Thyroid gland (tissue), 4 donors: Measurements from ENCODE around the gene SLC2A5.

Source experiments
- CTCF ChIP-seq, 6 experiments: fragments of 200-600 bp in 3 of 6; fragments of 450-650 bp in 3 of 6; sonication (generic) in 3 of 6; IDR thresholded peaks; one replicate each; pipeline ENCODE4 v1.5.1; 2016 to 2019; ENCODE audit warnings: antibody characterized with exemption in 6 of 6, mild to moderate bottlenecking in 2 of 6, inconsistent platforms in 1 of 6, moderate library complexity in 1 of 6
- POLR2A ChIP-seq, 2 donors: fragments of 450-650 bp; IDR thresholded peaks; one replicate each; pipeline ENCODE4 v1.6.1; 2017; ENCODE audit warnings: antibody characterized with exemption in 2 of 2, mild to moderate bottlenecking in 2 of 2, moderate library complexity in 1 of 2

DNA sequence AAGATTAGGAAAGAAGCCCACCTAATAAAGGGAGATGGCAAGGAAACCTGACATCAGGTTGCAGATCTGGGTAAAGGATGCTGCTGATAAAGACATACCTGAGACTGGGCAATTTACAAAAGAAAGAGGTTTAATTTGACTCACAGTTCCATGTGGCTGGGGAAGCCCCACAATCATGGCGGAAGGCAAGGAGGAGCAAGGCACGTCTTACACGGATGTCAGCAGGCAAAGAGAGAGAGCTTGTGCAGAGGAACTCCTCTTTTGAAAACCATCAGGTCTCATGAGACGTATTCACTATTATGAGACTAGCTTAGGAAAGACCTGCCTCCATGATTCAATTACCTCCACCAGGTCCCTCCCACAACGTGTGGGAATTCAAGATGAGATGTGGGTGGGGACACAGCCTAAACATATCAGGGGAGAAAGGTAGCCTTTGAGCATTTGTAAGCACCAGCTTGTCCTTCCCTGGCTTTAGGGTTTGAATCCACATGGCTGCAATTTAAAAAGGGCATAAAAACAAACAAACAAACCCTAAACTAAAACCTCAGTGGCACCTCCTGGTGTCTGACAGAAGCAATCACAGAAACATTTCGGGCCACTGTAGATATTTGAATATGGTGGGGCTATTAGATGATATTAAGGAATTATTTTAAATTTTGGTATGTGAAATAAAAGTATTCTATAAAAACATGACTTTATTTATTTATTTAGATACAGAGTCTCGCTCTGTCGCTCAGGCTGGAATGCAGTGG is 76.3 kb downstream of the SLC2A5 start:
- no peak for TF ChIP-seq POLR2A (IDR thresholded peaks at IDR 0.05)
- no peak for TF ChIP-seq CTCF (IDR thresholded peaks at IDR 0.05)
